Effector memory CD8-positive, alpha-beta T cell (primary cell): Measurements from ENCODE around the gene CD86.
A peak's percentile ranks its signal among the peaks of the same experiment; 100 is the strongest.

ENCODE experiments used
- ATAC-seq: fragments of 150-1000 bp; cut with Tn5 transposase; replicated peaks from 2 replicates; pipeline ENCODE4 v1.10.0; 2021; ENCODE audit warnings: mild to moderate bottlenecking, moderate library complexity
- DNase-seq, 3 experiments: peaks; one replicate each; pipeline ENCODE4 v3.0.0; 2021
- H3K27ac Mint-ChIP-seq, 2 donors: one replicate each; pipeline ENCODE4 v1.8.0; 2022; ENCODE audit warnings: mild to moderate bottlenecking in 2 of 2, mixed read lengths in 2 of 2, moderate library complexity in 2 of 2
- H3K27me3 Mint-ChIP-seq, 2 donors: one replicate each; pipeline ENCODE4 v1.8.0; 2022; ENCODE audit warnings: mixed read lengths in 2 of 2
- H3K36me3 Mint-ChIP-seq: one replicate; pipeline ENCODE4 v1.8.0; 2022; ENCODE audit warnings: mild to moderate bottlenecking, moderate library complexity, mixed read lengths; ENCODE audit not compliant: insufficient read depth
- H3K4me1 Mint-ChIP-seq, 2 donors: one replicate each; pipeline ENCODE4 v1.8.0; 2022; ENCODE audit warnings: low read depth in 2 of 2, mixed read lengths in 2 of 2
- H3K4me3 Mint-ChIP-seq, 2 donors: one replicate each; pipeline ENCODE4 v1.8.0; 2022; ENCODE audit warnings: mild to moderate bottlenecking in 2 of 2, mixed read lengths in 2 of 2, moderate library complexity in 2 of 2
- H3K9me3 Mint-ChIP-seq, 2 donors: one replicate each; pipeline ENCODE4 v1.8.0; 2022; ENCODE audit warnings: mixed read lengths in 2 of 2

Gene CD86

GRCh38 chr3:122084799-122085198 is 29.6 kb downstream of the CD86 start:
- Mint-ChIP-seq H3K9me3 (no peaks in the 10 kb centered on the region), H3K4me1 (peaks cover 0 to 8% of the 10 kb centered on the region in 2 donors), H3K4me3 (no peak overlapping the region), H3K36me3 (no peaks in the 10 kb centered on the region), H3K27me3 (peaks cover 5 to 14% of the 10 kb centered on the region in 2 donors), H3K27ac (no peak overlapping the region)
- no peak for ATAC-seq
- DNase-seq: no peak

GRCh38 chr3:122085673-122086072 is 30.5 kb downstream of the CD86 start:
- no peaks in the 10 kb centered on the region for H3K9me3 Mint-ChIP-seq
- H3K27ac Mint-ChIP-seq: no peak overlapping the region
- no peak for DNase-seq
- H3K4me3 Mint-ChIP-seq: no peak overlapping the region
- H3K27me3 Mint-ChIP-seq: peaks cover 5 to 6% of the 10 kb centered on the region in 2 donors
- no peak for ATAC-seq
- H3K4me1 Mint-ChIP-seq: peaks cover 0 to 4% of the 10 kb centered on the region in 2 donors
- H3K36me3 Mint-ChIP-seq: no peaks in the 10 kb centered on the region

DNA sequence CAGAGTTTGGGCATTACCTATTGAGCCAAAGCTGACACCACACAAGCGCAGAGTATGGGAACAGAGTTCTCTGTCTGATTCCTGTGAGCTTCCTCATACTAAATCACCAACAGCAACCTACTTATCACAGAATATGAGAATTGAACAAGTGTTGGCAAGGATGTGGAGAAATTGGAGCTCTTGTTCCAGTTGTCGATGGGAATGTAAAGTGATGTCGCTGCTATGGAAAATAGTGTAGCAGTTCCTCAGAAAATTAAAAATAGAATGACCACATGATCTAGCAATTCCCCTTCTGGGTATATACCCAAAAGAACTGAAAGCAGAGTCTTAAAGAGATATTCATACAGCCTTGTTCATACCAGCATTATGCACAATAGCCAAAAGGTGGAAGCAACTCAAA is 33.4 kb downstream of the CD86 start:
- Mint-ChIP-seq H3K4me3 (no peak overlapping the region), H3K27me3 (no peaks in the 10 kb centered on the region), H3K27ac (no peak overlapping the region), H3K36me3 (no peaks in the 10 kb centered on the region), H3K9me3 (no peaks in the 10 kb centered on the region), H3K4me1 (peaks cover 7 to 9% of the 10 kb centered on the region in 2 donors)
- DNase-seq (no peak), ATAC-seq (no peak)

DNA sequence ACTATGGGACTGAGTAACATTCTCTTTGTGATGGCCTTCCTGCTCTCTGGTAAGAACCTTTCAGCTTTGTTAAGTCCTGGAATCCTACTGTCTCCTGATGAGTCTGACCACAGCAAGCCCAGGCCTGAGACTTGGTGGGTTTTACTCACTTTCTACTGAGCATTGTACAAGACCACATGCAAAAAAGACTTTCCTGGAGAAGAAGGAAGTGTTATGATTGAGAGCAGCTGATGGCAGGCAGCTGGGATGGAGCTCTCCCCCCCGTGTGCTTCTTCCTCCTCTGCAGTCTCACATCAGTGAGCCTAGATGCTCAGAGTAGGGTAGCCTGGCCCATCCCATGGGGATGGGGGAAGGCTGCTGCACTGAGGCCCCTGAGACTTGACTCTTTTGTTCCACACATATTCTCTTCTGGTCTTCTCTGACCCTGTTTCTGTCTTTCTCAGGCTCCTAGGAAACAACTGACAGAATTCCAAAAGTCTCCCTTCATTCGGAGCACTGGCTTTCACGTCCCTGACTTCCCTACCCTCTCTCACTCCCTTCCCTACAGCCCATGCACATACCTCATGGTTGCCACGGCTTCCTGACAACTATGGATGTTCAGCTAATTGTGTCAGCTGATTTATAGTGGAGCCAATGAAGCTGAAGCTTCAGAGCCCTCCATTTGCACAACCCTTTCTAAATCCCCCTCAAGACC is 36.6 kb downstream of the CD86 start:
- no peaks in the 10 kb centered on the region for H3K9me3 Mint-ChIP-seq
- no peaks in the 10 kb centered on the region for H3K36me3 Mint-ChIP-seq
- peak overlapping the region; percentile 36 to 71 for H3K27ac Mint-ChIP-seq
- peaks cover 7 to 9% of the 10 kb centered on the region in 2 donors for H3K4me1 Mint-ChIP-seq
- H3K4me3 Mint-ChIP-seq: no peak overlapping the region
- no peak for ATAC-seq
- H3K27me3 Mint-ChIP-seq: no peaks in the 10 kb centered on the region
- DNase-seq: no peak

- peak overlapping the region; percentile 21 to 31 for H3K4me3 Mint-ChIP-seq
- H3K36me3 Mint-ChIP-seq: no peaks in the 10 kb centered on the region
- no peaks in the 10 kb centered on the region for H3K27me3 Mint-ChIP-seq
- peaks cover 7 to 9% of the 10 kb centered on the region in 2 donors for H3K4me1 Mint-ChIP-seq
- ATAC-seq (peak; percentile 85), DNase-seq (peak; percentile 9 to 30 (median 12))
- no peaks in the 10 kb centered on the region for H3K9me3 Mint-ChIP-seq
- peak overlapping the region; percentile 36 to 71 for H3K27ac Mint-ChIP-seq
Observed at GRCh38 chr3:122092460-122093165, 37.5 kb downstream of the CD86 start.

GRCh38 chr3:122094125-122094524 is 39.0 kb downstream of the CD86 start:
- ATAC-seq: no peak

GRCh38 chr3:122094693-122095092 is 39.5 kb downstream of the CD86 start:
- ATAC-seq: no peak
- DNase-seq: no peak
- H3K9me3 Mint-ChIP-seq: no peaks in the 10 kb centered on the region
- H3K27ac Mint-ChIP-seq: no peak overlapping the region
- peaks cover 7 to 9% of the 10 kb centered on the region in 2 donors for H3K4me1 Mint-ChIP-seq
- H3K4me3 Mint-ChIP-seq: no peak overlapping the region
- H3K36me3 Mint-ChIP-seq: no peaks in the 10 kb centered on the region
- no peaks in the 10 kb centered on the region for H3K27me3 Mint-ChIP-seq

More at GRCh38 chr3:122094125-122094524, 39.0 kb downstream of the CD86 start:
- DNase-seq: no peak
- no peaks in the 10 kb centered on the region for H3K36me3 Mint-ChIP-seq
- H3K4me3 Mint-ChIP-seq: no peak overlapping the region
- H3K27ac Mint-ChIP-seq: no peak overlapping the region
- H3K4me1 Mint-ChIP-seq: peaks cover 7 to 9% of the 10 kb centered on the region in 2 donors
- no peaks in the 10 kb centered on the region for H3K27me3 Mint-ChIP-seq
- H3K9me3 Mint-ChIP-seq: no peaks in the 10 kb centered on the region

GRCh38 chr3:122097141-122097540 is 42.0 kb downstream of the CD86 start:
- no peak overlapping the region for H3K27ac Mint-ChIP-seq
- H3K9me3 Mint-ChIP-seq: no peaks in the 10 kb centered on the region
- no peaks in the 10 kb centered on the region for H3K27me3 Mint-ChIP-seq
- no peak overlapping the region for H3K4me3 Mint-ChIP-seq
- DNase-seq: no peak
- H3K4me1 Mint-ChIP-seq: peaks cover 16% of the 10 kb centered on the region in 2 donors
- ATAC-seq: no peak
- H3K36me3 Mint-ChIP-seq: no peaks in the 10 kb centered on the region

GRCh38 chr3:122098611-122099010 is 43.4 kb downstream of the CD86 start:
- Mint-ChIP-seq H3K27ac (no peak overlapping the region), H3K27me3 (no peaks in the 10 kb centered on the region), H3K4me3 (no peak overlapping the region), H3K9me3 (no peaks in the 10 kb centered on the region), H3K4me1 (peaks cover 13% of the 10 kb centered on the region in 2 donors), H3K36me3 (no peaks in the 10 kb centered on the region)
- no peak for DNase-seq
- no peak for ATAC-seq

- ATAC-seq (no peak), DNase-seq (no peak)
- no peaks in the 10 kb centered on the region for H3K9me3 Mint-ChIP-seq
- H3K36me3 Mint-ChIP-seq: no peaks in the 10 kb centered on the region
- H3K27me3 Mint-ChIP-seq: no peaks in the 10 kb centered on the region
- H3K27ac Mint-ChIP-seq: no peak overlapping the region
- peaks cover 13% of the 10 kb centered on the region in 2 donors for H3K4me1 Mint-ChIP-seq
- no peak overlapping the region for H3K4me3 Mint-ChIP-seq
Observed at GRCh38 chr3:122099255-122099654, 44.1 kb downstream of the CD86 start.

- ATAC-seq (no peak), DNase-seq (no peak)
- Mint-ChIP-seq H3K36me3 (no peaks in the 10 kb centered on the region), H3K27me3 (no peaks in the 10 kb centered on the region), H3K4me1 (peaks cover 13% of the 10 kb centered on the region in 2 donors), H3K4me3 (no peak overlapping the region), H3K9me3 (no peaks in the 10 kb centered on the region), H3K27ac (no peak overlapping the region)
Observed at GRCh38 chr3:122100083-122100482, 44.9 kb downstream of the CD86 start.

GRCh38 chr3:122100591-122101463 is 45.7 kb downstream of the CD86 start:
- H3K27ac Mint-ChIP-seq: peak overlapping the region in 1 of 2 donors; percentile 65
- H3K4me1 Mint-ChIP-seq: peaks cover 13% of the 10 kb centered on the region in 2 donors
- no peaks in the 10 kb centered on the region for H3K9me3 Mint-ChIP-seq
- peak overlapping the region; percentile 25 to 26 for H3K4me3 Mint-ChIP-seq
- H3K36me3 Mint-ChIP-seq: no peaks in the 10 kb centered on the region
- peak in 2 of 3 experiments; percentile 11 to 15 for DNase-seq
- no peaks in the 10 kb centered on the region for H3K27me3 Mint-ChIP-seq
- peak; percentile 76 for ATAC-seq

DNA sequence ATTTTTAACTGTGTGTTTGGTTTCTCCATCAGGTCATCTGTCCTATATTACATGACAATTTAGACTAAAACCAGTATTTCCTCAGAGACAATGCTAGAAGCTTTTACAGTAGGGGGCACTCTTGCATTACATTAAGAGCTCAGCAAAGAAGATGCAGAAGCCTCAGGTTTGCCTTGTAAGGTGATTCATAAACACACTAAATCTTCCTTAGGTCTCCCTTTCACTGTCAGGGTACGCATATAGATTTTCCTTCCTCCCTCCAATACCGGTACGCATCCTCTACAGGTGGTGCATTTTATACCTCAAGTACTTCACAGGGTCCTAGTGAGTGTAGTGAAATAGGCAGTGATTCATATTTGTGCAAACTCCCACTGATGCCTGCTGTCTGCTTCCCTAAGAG is 46.5 kb downstream of the CD86 start:
- no peaks in the 10 kb centered on the region for H3K9me3 Mint-ChIP-seq
- no peaks in the 10 kb centered on the region for H3K36me3 Mint-ChIP-seq
- H3K4me3 Mint-ChIP-seq: no peak overlapping the region
- no peaks in the 10 kb centered on the region for H3K27me3 Mint-ChIP-seq
- peak; percentile 27 to 43 (median 35) for DNase-seq
- H3K27ac Mint-ChIP-seq: peak overlapping the region in 1 of 2 donors; percentile 33
- peaks cover 13% of the 10 kb centered on the region in 2 donors for H3K4me1 Mint-ChIP-seq
- peak; percentile 78 for ATAC-seq
